ENCODE measurements around the gene ESPL1.

ESPL1 gene

GRCh38 chr12:53245286-53245685 lies 22.8 kb upstream of the ESPL1 start:
- no peak overlapping the region for H3K4me3 ChIP-seq (ENCODE audit: low read depth, low read length)
- DNase-seq (ENCODE audit: low read depth): no peak
- no peak for TF ChIP-seq CTCF (IDR thresholded peaks at IDR 0.05; ENCODE audit: control insufficient read depth, extremely low read depth, insufficient read depth)

- H3K4me3 ChIP-seq (ENCODE audit: low read depth, low read length): peak overlapping the region; percentile 63
- TF ChIP-seq CTCF (IDR thresholded peaks at IDR 0.05; ENCODE audit: control insufficient read depth, extremely low read depth, insufficient read depth): peak; percentile 48
- peak; percentile 56 for DNase-seq (ENCODE audit: low read depth)
These were observed 16.4 kb upstream of the ESPL1 start for GRCh38 chr12:53251477-53252348.

GRCh38 chr12:53252349-53252916 lies 15.7 kb upstream of the ESPL1 start:
- H3K4me3 ChIP-seq (ENCODE audit: low read depth, low read length): peak overlapping the region; percentile 63
- no peak for TF ChIP-seq CTCF (IDR thresholded peaks at IDR 0.05; ENCODE audit: control insufficient read depth, extremely low read depth, insufficient read depth)
- peak; percentile 72 for DNase-seq (ENCODE audit: low read depth)

GRCh38 chr12:53253298-53253697 lies 14.8 kb upstream of the ESPL1 start:
- DNase-seq (ENCODE audit: low read depth): no peak
- no peak for TF ChIP-seq CTCF (IDR thresholded peaks at IDR 0.05; ENCODE audit: control insufficient read depth, extremely low read depth, insufficient read depth)
- peak overlapping the region; percentile 63 for H3K4me3 ChIP-seq (ENCODE audit: low read depth, low read length)

GRCh38 chr12:53254816-53255545 lies 13.1 kb upstream of the ESPL1 start:
- no peak overlapping the region for H3K4me3 ChIP-seq (ENCODE audit: low read depth, low read length)
- DNase-seq (ENCODE audit: low read depth): no peak
- TF ChIP-seq CTCF (IDR thresholded peaks at IDR 0.05; ENCODE audit: control insufficient read depth, extremely low read depth, insufficient read depth): no peak

- DNase-seq (ENCODE audit: low read depth): no peak
These were observed 12.1 kb upstream of the ESPL1 start for GRCh38 chr12:53255996-53256395.

More at GRCh38 chr12:53255996-53256395, 12.1 kb upstream of the ESPL1 start:
- TF ChIP-seq CTCF (IDR thresholded peaks at IDR 0.05; ENCODE audit: control insufficient read depth, extremely low read depth, insufficient read depth): no peak
- no peak overlapping the region for H3K4me3 ChIP-seq (ENCODE audit: low read depth, low read length)
